Renal pelvis (tissue), 4 donors: ENCODE data around the gene BRIP1. TPM values are rescaled to one million over a fixed set of nuclear protein-coding genes. Genes with fewer than 3 reads are reported as not detected.
A peak's percentile ranks its signal among the peaks of the same experiment; 100 is the strongest.
"Not testable (repeated sequence)": the region's sequence is repeated elsewhere in the genome, so short reads cannot be mapped to it uniquely, and the experiment has no call there.

Source experiments
- DNase-seq: peaks from one replicate; pipeline ENCODE4 v3.0.0-alpha.2; 2013
- polyA plus RNA-seq, 3 donors: library from polyadenylated mRNA; unstranded; fragments of 120-200 nt; gene quantifications; one replicate each; pipeline ENCODE4 v1.2.1, GENCODE V29; 2013; ENCODE audit not compliant: insufficient read length in 3 of 3

Gene BRIP1
- polyA plus RNA-seq, 3 donors = 9.5 to 14.3 (median 13.0) TPM

DNA sequence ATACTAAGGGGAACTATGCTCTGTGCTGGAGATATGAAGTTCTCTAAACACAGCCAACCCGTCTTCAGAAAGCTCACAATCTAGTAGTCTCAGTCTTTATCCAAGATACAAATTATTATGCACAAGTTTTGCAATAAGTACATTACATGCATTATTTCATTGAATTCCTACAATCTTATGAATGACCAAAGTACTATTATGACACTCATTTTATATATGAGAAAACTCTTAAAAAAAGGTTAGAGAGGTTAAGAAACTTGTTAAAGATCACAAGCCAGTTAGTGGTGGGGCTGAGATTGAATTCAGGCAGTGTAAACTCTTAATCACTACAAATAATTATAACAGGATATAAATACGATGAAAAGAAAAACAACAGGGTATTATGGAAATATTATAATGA, 4.7 kb upstream of the BRIP1 start:
- DNase-seq = no peak

DNA sequence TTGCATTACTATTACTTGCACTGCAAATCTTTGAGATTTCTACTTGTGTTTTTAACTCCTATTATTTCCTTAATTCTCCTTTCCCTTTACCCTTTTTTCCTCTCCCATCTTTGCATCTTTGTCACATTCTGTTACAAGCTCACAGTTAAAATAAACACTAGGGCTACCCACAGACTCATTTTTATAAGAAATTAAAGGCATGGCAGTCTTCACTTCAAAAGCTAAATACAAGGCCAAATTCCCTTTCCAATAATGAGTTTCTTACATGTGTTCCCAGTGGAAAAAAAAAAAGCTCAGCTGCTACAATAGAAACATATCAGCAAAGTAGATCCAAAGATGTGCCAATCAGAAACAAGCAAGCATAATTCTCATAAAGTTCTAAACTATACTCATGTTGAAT, 3.7 kb upstream of the BRIP1 start:
- no peak for DNase-seq

DNA sequence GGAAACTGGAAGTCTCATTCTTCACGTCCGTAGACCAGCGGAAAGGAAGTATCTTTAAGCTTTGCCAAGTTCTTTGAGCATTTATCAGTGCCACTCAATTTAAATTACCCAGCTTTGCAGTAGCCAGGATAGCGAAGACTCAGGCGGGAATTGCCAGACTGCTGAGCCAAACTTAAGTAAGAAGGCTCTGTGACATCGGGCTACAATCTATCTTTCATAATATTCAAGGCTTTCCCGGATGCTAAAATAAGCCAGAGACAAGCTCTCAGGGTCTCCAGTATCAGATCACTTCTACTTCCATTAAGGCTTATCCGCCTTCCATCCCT, 436 bp upstream of the BRIP1 start:
- no peak for DNase-seq

DNA sequence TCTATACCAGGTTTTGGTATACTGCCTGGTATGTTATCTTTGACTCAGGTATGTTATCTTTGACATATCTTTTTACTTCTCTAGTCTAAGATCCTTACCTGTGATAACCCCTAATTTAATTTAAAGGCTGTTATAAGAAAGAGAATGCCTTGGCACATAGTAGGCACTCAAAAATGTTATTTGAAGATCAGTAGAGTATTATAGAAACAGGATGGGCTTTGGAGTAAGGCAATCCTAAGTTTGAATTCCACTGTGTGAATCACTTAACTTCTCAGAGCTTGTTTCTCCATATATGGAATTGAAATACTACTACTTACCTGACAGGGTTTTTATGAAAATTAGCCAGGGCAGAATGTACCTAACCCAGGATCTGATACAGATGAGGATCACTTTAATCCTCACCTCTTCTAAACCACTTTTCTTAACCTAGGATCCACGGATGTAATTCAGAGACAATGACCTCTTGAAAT, 1.2 kb downstream of the BRIP1 start:
- DNase-seq = no peak

DNA sequence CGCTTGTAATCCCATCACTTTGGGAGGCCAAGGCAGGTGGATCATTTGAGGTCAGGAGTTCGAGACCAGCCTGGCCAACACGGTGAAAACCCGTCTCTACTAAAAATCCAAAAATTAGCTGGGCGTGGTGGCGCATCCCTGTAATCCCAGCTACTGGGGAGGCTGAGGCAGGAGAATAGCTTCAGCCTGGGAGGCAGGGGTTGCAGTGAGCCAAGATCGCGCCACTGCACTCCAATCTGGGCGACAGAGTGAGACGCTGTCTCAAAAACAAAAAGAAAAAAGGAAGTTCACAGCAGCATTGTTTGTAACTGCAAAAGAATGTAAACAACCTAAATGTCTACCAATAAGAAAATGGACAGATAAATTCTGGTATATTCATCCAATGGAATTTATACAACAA, 2.9 kb downstream of the BRIP1 start:
- not testable (repeated sequence) for DNase-seq

DNA sequence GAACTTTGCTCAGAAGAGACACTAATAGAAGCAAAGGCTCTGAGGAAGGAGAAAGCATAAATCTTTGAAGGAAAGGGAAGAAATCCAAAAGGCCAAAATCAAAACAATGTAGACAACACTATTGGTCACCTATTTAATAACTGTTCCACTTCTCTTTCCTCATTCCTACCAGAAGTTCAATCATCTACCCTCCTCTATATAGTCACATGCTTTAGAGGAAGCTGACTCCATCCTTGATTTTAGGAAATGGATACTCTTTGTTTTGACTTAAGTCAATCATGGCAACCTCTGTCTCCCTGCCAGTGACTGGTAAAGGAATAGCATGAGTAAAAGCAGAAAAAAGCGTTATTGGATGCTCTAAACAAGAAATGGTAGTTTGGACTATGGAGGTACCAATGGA, 7.3 kb downstream of the BRIP1 start:
- no peak for DNase-seq

DNA sequence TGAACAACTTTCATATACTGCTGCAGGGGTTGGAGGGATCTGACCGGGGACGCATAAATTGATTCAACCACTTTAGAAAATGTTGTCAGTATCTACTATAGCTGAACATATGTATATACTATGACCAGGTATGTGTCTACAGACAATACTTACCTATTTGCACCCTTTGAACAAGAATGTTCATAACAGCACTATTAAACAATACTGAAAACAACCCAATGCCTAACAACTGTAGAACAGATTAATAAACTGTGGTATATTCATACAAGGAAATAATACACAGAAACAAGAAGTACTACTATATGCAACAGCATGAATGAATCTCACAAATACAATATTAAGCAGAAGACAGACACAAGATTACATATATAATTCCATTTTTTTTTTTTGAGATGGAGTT, 10.5 kb downstream of the BRIP1 start:
- DNase-seq = no peak

DNA sequence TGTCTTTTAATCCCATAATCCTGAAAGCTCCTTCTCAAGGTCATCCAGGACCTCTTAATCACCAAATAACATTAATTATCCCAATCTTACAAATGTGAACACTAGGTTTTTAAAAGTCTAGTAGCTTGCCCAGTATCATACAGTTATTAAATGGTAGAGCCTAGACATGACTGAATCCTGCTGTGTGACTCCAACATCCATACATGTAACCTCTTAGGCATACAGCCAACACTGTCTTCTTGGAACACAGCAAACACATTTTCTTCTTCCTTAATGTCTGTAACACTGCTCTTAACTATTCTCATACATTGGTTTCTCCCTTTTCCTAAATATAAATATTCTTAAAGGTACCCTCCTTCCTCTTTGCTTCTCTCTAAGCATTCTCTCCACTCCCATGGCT, 13.7 kb downstream of the BRIP1 start:
- DNase-seq = peak; percentile 42

DNA sequence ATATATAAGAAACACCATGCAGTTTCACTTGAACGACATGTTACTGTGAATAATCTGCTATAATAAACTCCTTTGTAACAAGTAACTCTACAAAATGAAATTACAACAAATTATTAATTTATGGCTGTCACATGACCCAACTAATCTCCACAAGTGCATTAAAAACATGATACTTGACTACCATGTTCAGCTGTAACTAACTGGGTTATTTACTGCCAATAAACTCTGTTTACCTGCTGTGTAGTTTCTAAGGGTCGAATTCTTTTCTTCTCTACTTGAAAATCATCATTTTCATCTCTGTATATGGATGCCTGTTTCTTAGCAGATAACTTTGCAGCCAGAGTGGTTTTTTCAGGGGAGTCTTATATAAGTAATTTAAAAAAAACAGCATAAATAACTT, 14.4 kb downstream of the BRIP1 start:
- no peak for DNase-seq

DNA sequence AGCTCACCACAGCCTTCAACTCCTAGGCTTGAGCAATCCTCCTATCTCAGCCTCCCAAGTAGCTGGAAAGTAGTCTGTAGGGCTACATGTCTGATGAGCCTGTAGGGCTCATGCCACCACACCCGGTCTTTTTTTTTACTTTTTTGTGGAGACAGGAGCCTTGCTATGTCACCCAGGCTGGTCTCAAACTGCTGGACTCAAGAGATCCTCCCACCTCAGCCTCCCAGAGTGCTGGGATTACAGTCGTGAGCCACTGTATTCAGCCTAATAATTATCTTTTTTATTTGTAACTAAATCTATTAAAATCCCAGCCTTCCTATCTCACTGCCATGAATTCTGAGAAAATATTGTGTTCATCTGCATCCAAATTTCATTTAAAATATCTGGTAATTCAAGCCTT, 15.1 kb downstream of the BRIP1 start:
- no peak for DNase-seq

DNA sequence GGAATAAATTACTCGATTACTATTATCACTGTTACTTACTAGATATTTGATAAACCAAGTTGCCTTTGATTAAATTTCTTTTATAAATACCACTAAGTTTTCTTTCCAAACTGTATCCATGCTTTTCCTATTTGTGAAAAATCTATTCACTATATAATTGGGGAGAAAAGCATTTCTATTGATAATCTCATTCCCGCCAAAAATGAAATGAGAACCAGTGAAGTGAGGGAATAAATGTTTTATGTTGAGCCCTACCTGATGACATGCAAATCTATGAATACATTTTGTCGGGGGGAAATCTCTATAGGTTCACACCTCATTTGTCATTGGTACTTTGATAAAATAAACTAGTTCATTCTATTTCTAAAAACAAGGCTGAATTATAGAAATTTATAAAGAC, 15.7 kb downstream of the BRIP1 start:
- no peak for DNase-seq

DNA sequence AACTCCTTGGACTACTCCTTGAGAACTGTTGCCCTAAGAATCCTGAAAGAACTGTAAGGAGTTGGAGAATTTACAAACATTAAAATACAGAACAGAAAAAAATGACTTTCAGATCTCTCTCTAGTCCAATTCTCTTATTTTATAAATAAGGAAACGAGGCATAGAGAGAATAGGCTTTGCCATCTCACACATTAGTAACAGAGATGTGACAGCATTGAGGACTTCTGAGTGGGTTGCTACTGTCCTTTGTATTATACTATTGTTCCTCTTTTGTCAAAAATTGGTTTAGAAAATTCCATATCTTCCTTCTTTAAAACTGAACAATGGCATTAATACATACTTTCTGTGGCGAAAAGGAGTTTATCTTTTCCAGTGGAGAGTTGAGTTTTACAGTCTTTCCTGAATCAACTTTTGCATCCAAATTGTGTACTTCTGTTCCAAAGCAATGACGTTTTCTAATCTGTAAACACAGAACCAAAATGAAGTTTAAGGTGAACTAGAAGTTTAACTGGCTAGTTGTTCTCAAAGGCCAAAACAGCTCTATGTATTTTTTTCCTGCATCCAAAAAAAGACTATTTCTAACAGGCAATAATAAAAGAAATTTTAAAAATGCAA, 16.5 kb downstream of the BRIP1 start:
- no peak for DNase-seq

DNA sequence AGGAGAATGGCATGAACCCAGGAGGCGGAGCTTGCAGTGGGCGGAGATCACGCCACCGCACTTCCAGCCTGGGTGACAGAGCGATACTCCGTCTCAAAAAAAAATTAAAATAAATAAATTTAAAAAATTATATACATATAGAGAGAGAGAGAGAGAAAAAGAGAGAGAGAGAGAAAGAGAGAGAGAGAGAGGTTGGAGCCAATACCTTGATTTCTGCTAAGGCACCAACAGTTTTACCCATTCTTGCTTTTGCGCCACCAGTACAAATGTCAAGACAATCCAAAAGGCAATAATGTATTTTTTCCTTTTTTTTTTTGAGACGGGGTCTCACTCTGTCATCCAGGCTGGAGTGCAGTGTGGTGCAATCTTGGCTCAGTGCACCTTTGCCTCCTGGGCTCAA, 17.2 kb downstream of the BRIP1 start:
- DNase-seq = no peak

DNA sequence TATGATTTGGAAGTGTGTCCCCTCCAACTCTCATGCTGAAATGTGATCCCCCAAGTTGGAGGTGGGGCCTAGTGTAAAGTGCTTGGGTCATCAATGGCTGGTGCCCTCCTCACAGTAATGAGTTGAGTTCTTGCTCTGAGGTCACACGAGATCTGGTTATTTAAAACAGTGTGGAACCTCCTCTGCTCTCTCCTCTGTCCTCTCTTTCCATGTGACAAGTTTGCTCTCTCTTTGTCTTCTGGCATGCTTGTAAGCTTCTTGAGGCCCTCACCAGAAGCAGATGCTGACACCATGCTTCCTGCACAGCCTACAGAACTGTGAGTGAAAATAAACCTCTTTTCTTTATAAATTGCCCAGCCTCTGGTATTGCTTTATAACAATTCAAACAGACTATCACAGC, 19.9 kb downstream of the BRIP1 start:
- no peak for DNase-seq

DNA sequence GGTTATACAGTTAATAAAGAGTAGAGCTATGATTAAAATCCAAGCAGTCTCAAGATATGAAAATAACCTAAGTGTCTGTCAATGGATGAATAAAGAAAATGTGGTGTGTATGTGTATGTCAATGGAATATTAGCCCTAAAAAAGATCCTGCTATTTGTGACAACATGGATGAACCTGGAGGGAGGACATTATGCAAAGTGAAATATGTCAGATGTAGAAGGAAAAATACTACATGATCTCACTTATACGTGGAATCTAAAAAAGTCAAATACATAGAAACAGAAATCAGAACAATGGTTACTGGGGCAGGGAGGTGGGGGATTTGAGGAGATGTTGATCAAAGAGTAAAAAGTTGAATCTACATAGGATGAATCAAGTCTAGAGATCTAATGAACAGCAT, 20.4 kb downstream of the BRIP1 start:
- no peak for DNase-seq

DNA sequence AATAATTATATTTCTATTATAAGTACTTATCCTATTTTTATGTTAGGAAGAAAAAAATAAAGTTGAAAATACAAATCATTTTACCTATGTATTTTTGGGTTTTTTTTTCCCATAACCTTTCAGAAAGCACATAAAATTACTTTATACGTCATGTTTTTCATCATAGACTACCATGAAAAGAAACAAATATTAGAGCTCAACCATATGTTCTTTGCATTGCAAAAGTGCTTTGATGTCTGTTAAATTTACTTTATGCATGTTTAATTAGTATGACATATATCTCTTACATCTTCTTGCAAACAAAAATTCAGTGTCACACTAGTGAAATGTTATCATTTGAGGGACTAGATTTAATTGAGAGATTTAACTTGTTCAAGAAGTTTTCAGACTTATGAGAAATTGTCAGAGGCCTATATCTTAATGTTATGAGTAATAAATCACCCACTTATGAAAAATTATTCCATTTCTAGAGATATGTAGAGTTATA, 24.0 kb downstream of the BRIP1 start:
- no peak for DNase-seq

DNA sequence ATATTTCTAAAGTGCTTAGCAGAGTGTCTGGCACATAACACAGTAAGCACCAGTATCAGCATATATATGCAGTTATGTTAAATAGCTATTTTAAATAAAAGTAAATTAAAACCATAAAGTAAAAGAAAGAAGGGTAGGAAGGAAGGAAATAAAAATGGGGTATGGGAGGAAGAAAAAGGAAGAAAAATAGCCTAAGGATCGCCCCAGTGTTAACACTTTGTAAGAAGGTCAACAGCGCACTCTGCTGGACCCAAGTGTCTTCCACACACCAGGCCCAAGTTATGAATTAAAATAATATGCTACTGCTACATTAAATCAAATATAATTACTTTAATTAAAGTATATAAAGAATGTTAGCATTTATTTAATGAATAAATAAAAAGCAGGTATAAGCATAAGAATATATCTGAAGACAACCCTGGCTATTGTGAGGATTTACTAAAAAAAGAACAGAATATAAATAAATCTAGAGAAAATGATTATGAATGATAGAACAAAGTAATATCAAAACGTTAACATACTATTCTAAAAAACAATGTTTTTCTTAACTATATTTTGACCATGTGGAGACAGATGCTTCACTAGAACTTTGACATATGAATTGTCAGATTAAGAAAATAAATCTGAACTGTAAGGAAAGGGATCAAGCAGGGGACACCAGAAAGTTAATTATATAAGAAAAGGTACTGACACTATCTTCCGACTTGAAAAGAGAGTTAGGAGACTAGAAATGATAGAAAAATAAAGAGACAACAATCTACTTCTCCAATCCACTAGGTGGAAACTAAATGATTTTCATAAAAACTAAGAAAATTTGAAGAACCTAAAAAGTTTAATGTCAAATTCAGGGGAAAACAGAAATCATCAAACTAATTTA, 25.9 kb downstream of the BRIP1 start:
- DNase-seq = peak; percentile 61

DNA sequence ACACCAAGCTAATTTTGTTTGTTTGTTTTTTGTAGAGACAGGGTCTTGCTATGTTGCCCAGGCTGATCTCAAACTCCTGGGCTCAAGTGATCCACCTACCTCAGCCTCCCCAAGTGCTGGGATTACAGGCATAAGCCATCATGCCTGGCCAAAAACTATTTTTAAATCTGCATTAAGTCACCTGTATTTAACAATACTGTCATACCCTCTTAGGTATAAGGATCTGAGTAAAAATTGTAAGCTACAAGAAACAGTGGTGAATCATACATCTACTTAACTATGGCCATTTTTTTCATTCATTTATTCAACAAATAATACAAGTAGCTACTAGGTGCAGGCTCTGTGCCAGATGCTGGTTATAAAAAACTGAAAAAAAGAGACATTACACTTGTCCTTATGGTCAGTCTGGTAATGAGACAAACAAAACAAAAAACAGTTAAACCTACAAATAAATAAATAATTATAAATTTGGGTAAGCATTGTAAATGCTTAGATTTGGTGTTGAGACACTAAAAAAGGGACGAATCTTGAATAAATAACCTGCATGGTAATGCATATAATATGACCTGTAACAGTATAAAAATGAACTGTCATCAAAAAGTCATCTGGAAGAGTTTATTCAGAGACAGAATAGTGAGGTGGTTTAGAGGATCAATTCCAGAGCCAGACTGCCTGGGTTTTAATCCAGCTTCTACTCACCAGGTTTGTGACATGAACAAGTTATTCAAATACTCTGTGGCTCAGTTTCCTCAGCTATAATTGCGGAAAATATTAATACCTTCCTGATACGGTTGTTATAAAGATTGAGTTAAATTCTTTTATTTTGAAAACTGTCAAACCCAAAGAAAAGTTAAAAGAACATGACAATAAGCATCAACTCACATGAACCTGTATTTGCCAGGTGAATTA, 26.8 kb downstream of the BRIP1 start:
- no peak for DNase-seq

DNA sequence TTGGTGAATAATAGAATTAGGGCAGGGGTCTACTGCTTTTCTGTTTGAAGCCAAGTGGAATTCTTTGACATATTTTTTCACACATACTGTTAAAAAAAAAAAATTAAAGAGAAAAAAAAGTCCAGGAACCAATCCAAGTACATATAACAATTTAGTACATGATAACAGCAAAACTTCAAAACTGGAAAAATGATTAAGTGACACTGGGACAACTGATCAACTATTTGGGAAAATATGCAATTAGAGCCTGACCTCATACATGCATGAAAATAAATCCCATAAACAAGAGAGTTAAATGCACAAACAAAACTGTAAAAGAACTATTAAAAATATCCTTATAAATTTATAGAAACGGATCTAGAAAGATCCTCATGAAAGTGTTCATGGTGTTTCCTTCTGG, 27.7 kb downstream of the BRIP1 start:
- DNase-seq = no peak

DNA sequence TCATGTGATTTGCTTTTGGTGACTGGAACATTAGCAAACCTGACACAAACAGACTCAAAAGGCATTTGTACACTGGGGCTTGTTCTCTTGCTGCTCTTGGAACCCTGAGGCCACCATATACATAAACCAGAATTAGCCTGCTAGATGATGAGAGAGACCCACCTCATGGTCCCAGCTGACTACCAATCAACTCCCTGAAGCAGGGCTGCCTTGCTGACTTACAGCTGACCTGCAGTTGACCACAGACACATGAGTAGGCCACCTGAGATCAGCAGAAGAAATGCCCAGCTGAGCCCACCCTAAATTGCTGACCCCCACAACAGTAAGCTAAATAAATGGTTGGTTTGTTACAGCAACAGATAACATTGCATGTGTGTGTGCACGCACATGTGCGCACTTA, 28.7 kb downstream of the BRIP1 start:
- no peak for DNase-seq

DNA sequence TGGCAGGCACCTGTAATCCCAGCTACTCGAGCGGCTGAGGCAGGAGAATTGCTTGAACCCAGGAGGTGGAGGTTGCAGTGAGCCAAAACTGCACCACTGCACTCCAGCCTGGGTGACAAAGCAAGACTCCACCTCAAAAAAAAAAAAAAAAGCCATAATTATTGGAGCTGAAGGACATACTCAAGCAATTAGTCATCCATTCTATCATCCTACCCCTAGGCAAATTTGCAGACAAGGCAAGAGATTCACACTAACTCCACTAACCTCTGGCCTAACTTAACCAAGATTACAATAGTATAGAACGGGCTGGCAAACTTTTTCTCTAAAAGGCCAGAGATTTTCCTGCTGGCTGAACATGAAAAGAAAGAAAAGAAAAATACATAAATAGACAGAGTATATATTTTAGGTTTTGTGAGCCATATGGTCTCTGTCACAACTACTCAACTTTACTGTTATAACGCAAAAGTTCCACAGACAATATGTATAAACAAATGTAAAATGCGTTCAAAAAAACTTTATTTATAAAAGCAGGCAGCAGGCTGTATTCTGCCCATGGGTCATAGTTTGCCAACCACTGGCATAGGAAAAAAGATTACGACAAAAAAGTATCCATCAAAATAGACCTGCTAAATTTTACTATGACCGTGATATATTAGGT, 29.7 kb downstream of the BRIP1 start:
- no peak for DNase-seq

DNA sequence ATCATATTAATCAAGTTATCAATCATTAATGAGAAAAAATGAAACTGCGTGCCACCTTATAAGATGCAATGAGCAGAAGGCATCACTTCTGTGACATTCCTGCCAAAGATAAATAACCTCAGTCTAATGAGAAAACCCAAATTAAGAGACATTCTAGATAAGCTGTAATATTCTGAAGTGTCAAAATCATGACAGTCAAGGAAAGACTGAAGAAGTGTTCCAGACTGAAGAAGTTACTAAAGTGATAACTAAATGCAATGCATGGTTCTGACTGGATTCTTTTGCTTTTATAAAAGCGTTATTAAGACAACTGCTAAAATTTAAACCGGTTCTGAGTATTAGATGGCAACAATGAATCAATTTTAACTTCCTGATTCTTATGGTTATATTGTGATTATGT, 30.9 kb downstream of the BRIP1 start:
- no peak for DNase-seq
